ENCODE measurements around the gene IL12RB1.

DNA sequence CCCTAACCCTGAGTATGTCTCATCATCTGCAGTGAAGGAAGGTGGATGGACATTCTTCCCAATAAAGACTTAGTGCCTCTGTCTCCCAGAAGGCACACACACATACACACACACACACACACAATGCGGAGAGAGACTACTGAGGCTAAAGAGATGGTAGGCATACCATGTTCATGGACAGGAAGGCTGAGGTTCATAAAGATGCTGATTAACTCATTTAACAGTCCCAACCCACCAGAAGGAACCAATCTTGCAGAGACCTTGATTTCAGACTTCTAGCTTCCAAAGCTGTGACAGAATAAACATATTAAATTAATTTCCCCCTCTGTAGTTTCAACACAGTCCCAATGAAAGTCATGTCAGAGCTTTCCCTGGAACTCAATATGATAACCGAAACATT is 45.7 kb downstream of the IL12RB1 start:
- no peak for TF ChIP-seq EZH2 (IDR thresholded peaks at IDR 0.05; ENCODE audit: low read length)
- TF ChIP-seq, protein P1, sequence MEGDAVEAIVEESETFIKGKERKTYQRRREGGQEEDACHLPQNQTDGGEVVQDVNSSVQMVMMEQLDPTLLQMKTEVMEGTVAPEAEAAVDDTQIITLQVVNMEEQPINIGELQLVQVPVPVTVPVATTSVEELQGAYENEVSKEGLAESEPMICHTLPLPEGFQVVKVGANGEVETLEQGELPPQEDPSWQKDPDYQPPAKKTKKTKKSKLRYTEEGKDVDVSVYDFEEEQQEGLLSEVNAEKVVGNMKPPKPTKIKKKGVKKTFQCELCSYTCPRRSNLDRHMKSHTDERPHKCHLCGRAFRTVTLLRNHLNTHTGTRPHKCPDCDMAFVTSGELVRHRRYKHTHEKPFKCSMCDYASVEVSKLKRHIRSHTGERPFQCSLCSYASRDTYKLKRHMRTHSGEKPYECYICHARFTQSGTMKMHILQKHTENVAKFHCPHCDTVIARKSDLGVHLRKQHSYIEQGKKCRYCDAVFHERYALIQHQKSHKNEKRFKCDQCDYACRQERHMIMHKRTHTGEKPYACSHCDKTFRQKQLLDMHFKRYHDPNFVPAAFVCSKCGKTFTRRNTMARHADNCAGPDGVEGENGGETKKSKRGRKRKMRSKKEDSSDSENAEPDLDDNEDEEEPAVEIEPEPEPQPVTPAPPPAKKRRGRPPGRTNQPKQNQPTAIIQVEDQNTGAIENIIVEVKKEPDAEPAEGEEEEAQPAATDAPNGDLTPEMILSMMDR (optimal IDR thresholded peaks at IDR 0.05 in 1 of 3, IDR thresholded peaks at IDR 0.05 in 1 of 3, conservative IDR thresholded peaks at IDR 0.05 in 1 of 3; ENCODE audit: extremely low read depth in 1 of 3, insufficient read depth in 2 of 3, low read length in 3 of 3), result no peak

All from keratinocyte (primary cell).